Measurements from ENCODE around the gene TMEM51. TPM values are rescaled to one million over a fixed set of nuclear protein-coding genes. Genes with fewer than 3 reads are reported as not detected.

TMEM51 gene
- total RNA-seq, 2 experiments from 2014 or later, result not detected

DNA sequence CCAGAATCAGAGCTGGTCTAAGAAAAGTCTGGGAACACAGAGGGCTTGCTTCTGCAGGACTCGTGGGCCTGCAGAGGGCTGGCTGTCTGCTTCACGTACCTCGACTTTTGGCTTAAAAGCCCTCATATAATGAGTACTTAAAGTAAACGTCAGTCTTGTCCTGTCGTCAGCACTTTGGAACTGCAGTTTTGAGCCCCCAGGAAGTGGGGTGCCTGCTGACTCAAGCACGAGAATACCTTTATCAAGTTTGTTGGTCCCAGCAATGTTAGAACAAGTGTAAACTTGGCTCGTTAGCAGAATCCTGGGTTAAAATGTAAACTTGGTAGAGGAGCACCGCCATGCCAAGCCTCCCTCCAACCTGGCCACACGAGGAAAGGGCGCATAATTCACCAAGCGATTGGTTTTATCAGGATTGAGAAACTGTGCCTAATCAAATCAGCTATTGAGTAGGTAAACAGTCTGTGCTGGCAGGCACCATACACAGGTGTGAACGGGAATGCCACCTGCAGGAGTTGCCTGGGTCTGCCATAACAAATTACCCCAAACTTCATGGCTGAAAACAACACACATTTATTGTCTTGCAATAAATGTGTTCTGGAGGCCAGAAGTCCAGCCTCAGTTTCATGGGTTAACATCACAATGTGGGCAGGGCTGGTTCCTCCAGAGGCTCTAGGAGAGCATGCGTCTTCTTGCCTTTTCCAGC is 48.5 kb downstream of the TMEM51 start:
- Mint-ChIP-seq H3K36me3 (no peaks in the 10 kb centered on the region), H3K27ac (no peak overlapping the region), H3K27me3 (peaks cover 8% of the 10 kb centered on the region), H3K4me1 (no peaks in the 10 kb centered on the region), H3K9me3 (no peaks in the 10 kb centered on the region), H3K4me3 (no peak overlapping the region)
- no peak for DNase-seq

DNA sequence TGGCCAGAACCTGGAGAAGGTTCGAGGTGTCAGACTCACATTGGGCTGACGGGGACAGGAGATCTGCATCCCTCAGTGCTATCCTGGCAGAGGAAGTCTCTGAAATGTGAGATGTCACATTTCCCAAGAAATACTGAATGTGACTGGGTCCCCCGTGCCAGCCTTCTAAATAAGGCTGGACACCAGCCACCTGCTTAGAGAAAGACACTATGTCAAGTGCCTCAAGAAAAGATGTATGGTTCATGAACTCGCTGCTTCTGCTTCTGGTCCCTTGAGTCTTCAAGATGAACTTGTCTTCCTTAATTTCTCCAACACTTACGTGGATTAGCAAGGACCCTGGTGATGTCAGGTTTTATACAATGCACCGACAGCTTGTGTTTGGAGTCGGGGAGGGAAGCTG is 51.4 kb downstream of the TMEM51 start:
- Mint-ChIP-seq H3K4me3 (no peak overlapping the region), H3K4me1 (no peaks in the 10 kb centered on the region), H3K27ac (no peak overlapping the region), H3K9me3 (no peaks in the 10 kb centered on the region), H3K27me3 (peaks cover 11% of the 10 kb centered on the region), H3K36me3 (no peaks in the 10 kb centered on the region)
- DNase-seq, result no peak

DNA sequence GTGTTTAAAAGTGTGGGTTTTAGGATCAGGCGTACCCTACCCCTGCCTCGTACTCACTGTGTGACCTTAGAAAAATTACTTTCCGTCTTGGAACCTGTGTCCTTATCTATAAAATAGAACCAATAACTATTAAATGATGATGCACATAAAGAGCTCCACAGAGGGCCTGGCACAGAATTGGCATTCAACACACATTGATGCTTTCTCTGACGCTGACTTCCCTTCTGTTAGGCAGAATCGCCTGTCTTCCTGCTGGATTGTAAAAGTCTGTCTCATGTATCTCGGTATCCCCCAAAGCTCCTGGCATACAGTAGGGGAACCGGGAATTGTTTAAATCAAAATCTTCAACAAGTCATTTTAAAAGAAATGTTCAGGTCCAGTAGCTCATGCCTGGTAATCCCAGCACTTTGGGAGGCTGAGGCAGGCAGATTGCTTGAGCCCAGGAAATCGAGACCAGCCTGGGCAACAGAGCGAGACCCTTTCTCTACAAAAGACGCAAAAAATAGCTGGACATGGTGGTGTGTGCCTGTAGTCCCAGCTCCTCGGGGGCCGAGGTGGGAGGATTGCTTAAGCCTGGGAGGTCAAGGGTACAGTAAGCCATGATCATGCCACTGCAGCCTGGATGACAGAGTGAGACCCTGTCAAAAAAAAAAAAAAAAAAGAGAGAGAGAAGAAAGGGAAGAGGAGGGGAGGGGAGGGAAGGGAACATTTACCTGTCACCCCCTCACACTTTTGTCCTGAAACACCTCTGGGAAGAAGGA is 52.2 kb downstream of the TMEM51 start:
- H3K27ac Mint-ChIP-seq, result no peak overlapping the region
- H3K9me3 Mint-ChIP-seq, result no peaks in the 10 kb centered on the region
- no peak for DNase-seq
- no peaks in the 10 kb centered on the region for H3K36me3 Mint-ChIP-seq
- H3K4me3 Mint-ChIP-seq, result no peak overlapping the region
- no peaks in the 10 kb centered on the region for H3K4me1 Mint-ChIP-seq
- H3K27me3 Mint-ChIP-seq, result peaks cover 7% of the 10 kb centered on the region

DNA sequence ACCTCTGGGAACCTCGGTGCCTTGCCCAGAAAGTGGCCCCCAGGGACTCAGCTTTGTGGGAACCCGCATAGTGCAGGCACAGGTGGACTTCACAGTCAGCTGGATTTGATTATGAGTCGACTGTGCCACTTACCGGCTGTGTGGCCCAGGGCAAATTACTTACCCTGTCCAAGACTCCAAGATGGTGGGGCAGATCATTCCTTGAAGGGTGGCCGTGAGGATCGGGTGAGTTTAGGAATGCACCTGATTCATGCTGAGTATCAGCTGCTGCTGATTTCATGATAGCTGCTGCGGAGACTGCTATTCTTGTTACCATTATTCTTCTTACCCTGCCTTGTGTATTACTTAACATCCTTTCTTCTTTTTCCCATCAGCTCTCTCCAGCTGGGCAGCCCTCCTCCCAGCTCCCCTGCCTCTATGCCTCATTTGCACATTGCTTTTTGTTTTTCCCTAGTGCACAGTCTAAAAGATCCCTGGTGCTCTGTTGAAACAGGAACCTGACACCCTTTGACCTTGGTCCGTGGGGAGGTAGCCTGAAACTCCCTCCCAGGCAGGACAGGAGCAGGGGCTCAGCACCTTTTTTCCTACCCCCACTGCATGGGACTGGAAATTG is 53.0 kb downstream of the TMEM51 start:
- peaks cover 7% of the 10 kb centered on the region for H3K27me3 Mint-ChIP-seq

DNA sequence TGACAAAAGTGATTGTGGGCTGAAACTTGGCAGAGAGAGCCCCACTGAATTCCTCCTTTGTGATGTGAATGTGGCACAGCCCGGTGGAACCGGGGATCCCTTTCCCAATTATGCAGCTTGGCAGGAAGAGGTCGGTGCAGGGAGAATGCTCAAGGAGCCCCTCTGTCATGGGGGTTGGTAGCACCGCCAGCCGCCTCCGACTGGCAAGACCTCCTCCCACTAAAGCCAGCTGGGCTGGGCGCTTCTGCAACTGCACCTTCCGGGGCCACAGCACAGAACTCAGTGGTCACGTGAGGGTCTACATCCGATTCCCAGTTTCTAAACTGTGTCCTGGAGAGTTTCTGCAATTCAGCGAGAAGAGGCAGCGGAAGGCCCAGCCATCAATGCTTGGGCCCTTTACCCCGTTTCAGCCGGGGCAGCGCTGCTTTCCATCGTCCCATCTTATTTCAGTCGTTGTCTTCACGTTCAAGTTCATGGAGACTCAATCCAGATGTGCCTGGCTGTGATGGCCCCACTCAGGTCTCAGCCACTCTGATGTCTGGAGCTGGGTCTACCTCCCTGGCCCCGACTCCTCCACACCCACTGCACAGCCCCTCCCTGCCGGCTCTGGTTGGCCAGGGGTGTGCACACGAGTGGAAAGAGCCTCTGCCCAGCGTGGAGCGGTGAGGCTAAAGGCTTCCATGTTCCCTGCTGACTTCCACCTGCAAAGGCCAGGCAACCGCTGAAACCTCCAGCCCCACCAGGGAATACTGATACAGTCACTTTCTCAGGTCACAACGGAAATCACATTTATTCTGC is 53.7 kb downstream of the TMEM51 start:
- no peaks in the 10 kb centered on the region for H3K9me3 Mint-ChIP-seq

More for the DNA sequence above, 53.0 kb downstream of the TMEM51 start:
- no peaks in the 10 kb centered on the region for H3K36me3 Mint-ChIP-seq
- no peak overlapping the region for H3K4me3 Mint-ChIP-seq
- DNase-seq, result no peak
- H3K9me3 Mint-ChIP-seq, result no peaks in the 10 kb centered on the region
- H3K27ac Mint-ChIP-seq, result no peak overlapping the region
- no peaks in the 10 kb centered on the region for H3K4me1 Mint-ChIP-seq

DNA sequence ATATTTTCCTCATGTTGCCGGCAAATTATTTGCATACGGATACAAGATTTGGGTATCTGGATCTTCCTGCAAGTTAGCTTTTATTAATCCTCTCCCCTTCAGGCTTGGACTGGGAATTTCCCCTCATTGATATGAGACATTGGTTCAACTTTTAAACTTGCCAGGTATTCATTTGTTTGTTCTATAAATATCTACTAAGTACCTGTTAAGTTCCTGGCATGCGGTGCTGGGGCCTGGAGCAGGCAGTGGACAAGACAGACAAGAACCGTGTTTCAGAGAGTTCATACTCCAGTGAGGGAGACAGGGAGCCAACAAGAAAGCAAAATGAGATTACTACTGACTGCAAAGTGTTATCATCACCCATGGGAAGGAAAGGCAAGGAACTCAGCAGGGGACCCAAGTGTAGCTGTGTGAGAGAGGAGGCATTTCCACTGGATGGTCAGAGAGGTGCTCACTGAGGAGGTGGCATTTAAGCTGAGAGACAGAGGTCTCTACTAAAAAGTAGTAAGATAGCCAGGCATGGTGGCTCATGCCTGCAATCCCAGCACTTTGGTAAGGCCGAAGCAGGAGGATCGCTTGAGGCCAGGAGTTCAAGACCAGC is 54.4 kb downstream of the TMEM51 start:
- peaks cover 13% of the 10 kb centered on the region for H3K27me3 Mint-ChIP-seq
- H3K9me3 Mint-ChIP-seq, result no peaks in the 10 kb centered on the region
- no peak overlapping the region for H3K4me3 Mint-ChIP-seq
- H3K27ac Mint-ChIP-seq, result no peak overlapping the region
- H3K4me1 Mint-ChIP-seq, result no peaks in the 10 kb centered on the region
- DNase-seq, result no peak
- H3K36me3 Mint-ChIP-seq, result no peaks in the 10 kb centered on the region

More for the DNA sequence above, 53.7 kb downstream of the TMEM51 start:
- Mint-ChIP-seq H3K36me3 (no peaks in the 10 kb centered on the region), H3K27ac (no peak overlapping the region), H3K27me3 (peaks cover 7% of the 10 kb centered on the region), H3K4me3 (no peak overlapping the region), H3K4me1 (no peaks in the 10 kb centered on the region)
- DNase-seq, result no peak

DNA sequence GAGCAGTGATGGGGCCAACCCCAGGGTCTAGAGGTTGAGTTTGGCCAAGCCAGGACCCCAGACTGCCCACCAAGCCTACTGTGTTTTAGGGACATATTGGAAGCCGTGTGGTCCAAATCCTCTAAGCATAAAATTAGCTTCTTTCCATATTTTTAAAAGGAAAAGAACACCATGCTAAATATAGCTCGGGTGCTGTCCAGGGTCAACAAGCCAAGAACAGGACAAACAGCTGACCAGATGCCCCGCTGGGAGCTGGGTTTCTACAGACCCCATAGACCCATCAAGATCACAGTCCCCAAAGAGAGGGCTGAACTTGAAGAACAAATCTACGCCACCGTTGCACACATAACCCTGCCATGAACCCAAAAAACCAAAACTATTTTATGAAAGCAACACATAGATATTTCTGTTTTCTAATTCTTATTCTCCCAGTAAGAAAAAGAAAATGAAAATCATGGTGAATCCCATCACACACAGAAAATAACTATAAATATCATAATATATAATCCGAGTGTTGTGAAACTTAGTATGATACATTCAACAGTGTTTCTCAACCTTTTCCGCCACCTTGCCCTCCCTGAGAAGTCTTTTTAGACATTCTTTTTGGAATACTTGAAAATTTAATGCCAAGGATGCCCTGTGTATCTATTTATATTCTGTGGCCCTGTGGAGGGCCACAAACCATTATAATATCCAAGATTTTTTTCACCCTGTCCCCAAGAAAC is 57.3 kb downstream of the TMEM51 start:
- Mint-ChIP-seq H3K27me3 (peaks cover 12% of the 10 kb centered on the region), H3K27ac (no peak overlapping the region), H3K9me3 (no peaks in the 10 kb centered on the region), H3K36me3 (no peaks in the 10 kb centered on the region), H3K4me1 (no peaks in the 10 kb centered on the region), H3K4me3 (no peak overlapping the region)
- DNase-seq, result no peak

DNA sequence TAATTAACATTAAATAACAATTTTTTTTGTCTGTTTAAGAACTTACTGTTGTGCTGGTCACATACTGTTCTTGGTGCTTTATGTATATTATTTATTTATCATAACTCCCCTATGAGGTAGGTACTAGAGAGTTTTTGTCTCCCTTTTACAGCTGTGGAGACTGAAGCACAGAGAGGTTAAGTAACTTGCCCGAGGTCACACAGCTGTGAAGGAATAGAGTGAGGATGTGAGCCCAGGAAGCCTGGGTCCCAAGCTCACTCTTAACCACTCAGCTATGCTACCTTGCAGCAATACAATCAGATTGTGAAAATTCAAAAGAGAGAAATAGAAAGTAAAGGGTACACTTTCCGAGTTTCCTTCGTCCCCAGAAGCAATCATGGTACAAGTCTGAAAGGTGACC is 57.9 kb downstream of the TMEM51 start:
- no peak overlapping the region for H3K4me3 Mint-ChIP-seq
- peaks cover 10% of the 10 kb centered on the region for H3K27me3 Mint-ChIP-seq
- H3K9me3 Mint-ChIP-seq, result no peaks in the 10 kb centered on the region
- DNase-seq, result no peak
- H3K36me3 Mint-ChIP-seq, result no peaks in the 10 kb centered on the region
- no peaks in the 10 kb centered on the region for H3K4me1 Mint-ChIP-seq
- no peak overlapping the region for H3K27ac Mint-ChIP-seq

DNA sequence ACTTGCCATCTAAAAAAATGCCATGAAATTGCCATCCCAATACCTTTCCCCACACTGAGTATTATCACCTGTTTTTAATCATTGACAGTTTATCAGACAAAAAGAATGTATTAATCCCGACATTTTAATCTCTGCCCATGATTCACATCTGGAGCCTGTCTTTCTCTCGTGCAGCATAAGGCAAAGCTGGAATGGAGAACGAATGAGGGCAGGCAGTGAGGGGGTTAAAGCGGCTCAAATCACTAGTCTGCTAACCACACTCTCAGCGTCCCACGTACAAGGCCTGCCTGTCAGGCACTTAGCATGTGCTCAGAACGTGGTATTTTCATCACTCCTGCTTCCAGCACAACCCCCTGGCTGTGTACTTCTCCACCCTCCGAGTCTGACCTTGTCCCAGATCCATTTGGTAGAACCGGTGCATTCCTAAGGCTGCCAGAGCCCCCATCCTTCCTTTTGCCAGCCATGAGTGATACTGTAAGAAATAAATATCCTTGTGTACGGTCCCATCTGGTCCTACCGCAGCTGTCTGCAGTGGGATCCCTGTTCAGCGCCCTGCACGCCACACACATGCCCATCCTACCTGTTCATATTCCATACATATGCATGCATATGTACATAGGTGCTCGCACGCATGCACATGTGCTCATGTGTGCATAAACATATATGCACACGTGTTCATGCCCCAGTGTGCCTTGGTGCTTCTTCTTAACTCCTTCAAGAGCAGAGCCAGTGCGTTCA is 58.8 kb downstream of the TMEM51 start:
- H3K27me3 Mint-ChIP-seq, result peaks cover 15% of the 10 kb centered on the region
- H3K36me3 Mint-ChIP-seq, result no peaks in the 10 kb centered on the region
- H3K9me3 Mint-ChIP-seq, result no peaks in the 10 kb centered on the region
- H3K27ac Mint-ChIP-seq, result no peak overlapping the region
- H3K4me1 Mint-ChIP-seq, result no peaks in the 10 kb centered on the region
- no peak overlapping the region for H3K4me3 Mint-ChIP-seq
- DNase-seq, result no peak

DNA sequence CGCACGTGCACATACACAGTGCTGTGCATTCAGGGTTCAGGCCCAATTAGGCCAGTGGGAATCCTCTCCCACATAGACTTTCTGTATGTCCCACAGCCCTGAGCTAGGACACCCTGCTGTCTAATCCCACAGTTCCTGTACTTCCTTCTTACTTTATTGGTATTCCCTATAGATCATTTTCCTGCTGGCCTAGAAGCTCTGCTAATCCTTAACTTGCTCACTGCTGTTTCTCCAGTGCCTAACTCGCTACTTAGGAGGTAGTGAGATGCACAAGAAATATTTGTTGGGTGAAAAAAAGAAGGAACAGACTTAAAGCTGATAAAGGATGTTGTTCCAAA is 59.4 kb downstream of the TMEM51 start:
- H3K9me3 Mint-ChIP-seq, result no peaks in the 10 kb centered on the region
- H3K27ac Mint-ChIP-seq, result no peak overlapping the region
- H3K27me3 Mint-ChIP-seq, result peaks cover 20% of the 10 kb centered on the region
- H3K4me1 Mint-ChIP-seq, result no peaks in the 10 kb centered on the region
- DNase-seq, result no peak
- no peak overlapping the region for H3K4me3 Mint-ChIP-seq
- no peaks in the 10 kb centered on the region for H3K36me3 Mint-ChIP-seq

DNA sequence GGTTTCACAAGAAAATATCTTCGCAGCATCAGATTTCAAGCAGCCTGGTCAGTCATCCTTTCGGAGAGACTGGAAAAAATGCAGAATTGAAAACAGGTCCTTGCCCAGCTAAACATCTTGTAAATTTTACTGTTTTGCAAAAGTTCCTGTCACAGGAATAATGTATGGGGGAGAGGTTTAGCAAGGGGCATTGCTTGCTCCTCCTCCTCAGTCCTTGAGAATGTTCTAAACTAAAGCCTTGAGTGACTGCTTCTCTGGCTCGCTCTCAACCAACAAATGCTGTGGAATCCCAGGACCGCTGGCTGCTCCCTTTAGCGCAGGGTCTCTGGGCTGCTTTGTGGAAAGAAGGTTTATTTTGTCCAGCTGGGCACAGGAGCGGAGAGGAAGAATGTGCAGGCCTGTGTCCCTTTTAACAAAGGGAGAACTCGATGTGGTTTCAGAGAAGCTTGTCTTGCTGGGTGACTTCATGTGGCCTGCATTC is 59.8 kb downstream of the TMEM51 start:
- H3K27ac Mint-ChIP-seq, result no peak overlapping the region
- no peaks in the 10 kb centered on the region for H3K36me3 Mint-ChIP-seq
- DNase-seq, result no peak
- no peaks in the 10 kb centered on the region for H3K4me1 Mint-ChIP-seq
- peaks cover 23% of the 10 kb centered on the region for H3K27me3 Mint-ChIP-seq
- H3K4me3 Mint-ChIP-seq, result no peak overlapping the region
- no peaks in the 10 kb centered on the region for H3K9me3 Mint-ChIP-seq

DNA sequence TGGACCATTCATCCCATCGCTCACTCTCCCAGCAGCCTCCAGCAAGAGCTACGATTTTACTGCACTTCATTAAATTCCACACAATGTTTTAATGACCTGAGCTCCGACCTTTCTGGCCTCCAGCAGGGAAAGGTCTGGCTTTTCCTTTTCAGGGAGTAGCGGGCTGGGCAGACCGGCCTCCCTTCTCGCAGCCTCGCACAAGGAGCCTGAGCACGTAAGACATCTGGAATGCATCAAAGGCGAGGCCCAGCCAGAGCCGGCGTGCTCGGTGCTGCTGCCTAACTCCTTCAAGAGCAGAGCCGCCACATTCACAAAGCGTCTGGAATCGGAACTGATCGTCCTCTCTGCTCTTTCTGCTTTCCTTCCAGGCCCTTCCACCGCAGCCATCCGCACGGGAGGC is 61.0 kb downstream of the TMEM51 start:
- DNase-seq, result no peak
- H3K9me3 Mint-ChIP-seq, result no peaks in the 10 kb centered on the region
- no peaks in the 10 kb centered on the region for H3K4me1 Mint-ChIP-seq
- no peaks in the 10 kb centered on the region for H3K36me3 Mint-ChIP-seq
- peaks cover 29% of the 10 kb centered on the region for H3K27me3 Mint-ChIP-seq
- H3K27ac Mint-ChIP-seq, result no peak overlapping the region
- no peak overlapping the region for H3K4me3 Mint-ChIP-seq

DNA sequence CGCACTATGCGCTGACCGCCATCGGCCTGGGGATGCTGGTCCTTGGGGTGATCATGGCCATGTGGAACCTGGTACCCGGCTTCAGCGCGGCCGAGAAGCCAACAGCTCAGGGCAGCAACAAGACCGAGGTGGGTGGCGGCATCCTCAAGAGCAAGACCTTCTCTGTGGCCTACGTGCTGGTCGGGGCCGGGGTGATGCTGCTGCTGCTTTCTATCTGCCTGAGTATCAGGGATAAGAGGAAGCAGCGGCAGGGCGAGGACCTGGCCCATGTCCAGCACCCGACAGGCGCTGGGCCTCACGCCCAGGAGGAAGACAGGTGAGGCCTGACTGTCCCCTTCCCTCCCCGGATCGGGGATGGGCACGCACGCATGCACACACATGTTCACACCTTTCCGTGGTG is 61.6 kb downstream of the TMEM51 start:
- Mint-ChIP-seq H3K27me3 (peaks cover 29% of the 10 kb centered on the region), H3K4me1 (no peaks in the 10 kb centered on the region), H3K36me3 (no peaks in the 10 kb centered on the region), H3K9me3 (no peaks in the 10 kb centered on the region), H3K27ac (no peak overlapping the region), H3K4me3 (no peak overlapping the region)
- no peak for DNase-seq

DNA sequence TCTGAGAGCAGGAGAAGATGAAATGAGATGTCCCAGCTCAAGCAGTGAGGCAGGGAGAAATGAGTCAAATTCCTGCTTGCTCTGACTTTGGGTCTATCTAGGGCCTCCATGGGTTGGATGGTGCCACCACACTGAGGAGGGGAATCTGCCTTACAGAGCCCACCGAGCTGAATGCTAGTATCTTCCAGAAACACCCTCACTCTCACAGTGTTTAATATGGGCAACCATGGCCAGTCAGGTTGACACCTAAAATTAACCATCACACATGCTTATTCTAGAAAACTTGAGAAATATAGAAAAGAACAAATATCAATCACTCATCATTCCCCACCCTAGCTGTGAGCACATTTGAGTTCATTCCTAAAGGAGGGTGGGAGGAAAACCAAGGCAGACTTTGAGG is 64.1 kb downstream of the TMEM51 start:
- Mint-ChIP-seq H3K36me3 (no peaks in the 10 kb centered on the region), H3K9me3 (no peaks in the 10 kb centered on the region)

More for the DNA sequence above, 64.1 kb downstream of the TMEM51 start:
- H3K27ac Mint-ChIP-seq, result no peak overlapping the region
- no peak for DNase-seq
- H3K27me3 Mint-ChIP-seq, result peaks cover 39% of the 10 kb centered on the region
- no peak overlapping the region for H3K4me3 Mint-ChIP-seq
- H3K4me1 Mint-ChIP-seq, result no peaks in the 10 kb centered on the region
